ENCODE results near the gene KLHL6. TPM values are rescaled to one million over a fixed set of nuclear protein-coding genes. Genes with fewer than 3 reads are reported as not detected.
A peak's percentile ranks its signal among the peaks of the same experiment; 100 is the strongest.

The KLHL6 gene
- total RNA-seq, 1 donor from 2014 or later = 0.11 TPM

- H3K4me1 Mint-ChIP-seq (ENCODE audit: low read depth, unreplicated experiment) = peaks cover 12% of the 10 kb centered on the region
- peaks cover 14% of the 10 kb centered on the region for H3K4me1 ChIP-seq (ENCODE audit: insufficient read depth, low read length)
- H3K27me3 Mint-ChIP-seq (ENCODE audit: low read depth, unreplicated experiment) = no peaks in the 10 kb centered on the region
- peak; percentile 38 for DNase-seq (ENCODE audit: low read depth)
- TF ChIP-seq CTCF (IDR thresholded peaks at IDR 0.05; ENCODE audit: insufficient read depth, low read depth, low read length) (no peak), EZH2 (IDR thresholded peaks at IDR 0.05; ENCODE audit: insufficient read depth, low read length) (no peak)
- H3K9me3 ChIP-seq (ENCODE audit: insufficient read depth, low read depth, low read length) = no peaks in the 10 kb centered on the region
- H3K36me3 ChIP-seq (ENCODE audit: insufficient read depth, low read length) = no peaks in the 10 kb centered on the region
- no peak overlapping the region for H3K27ac ChIP-seq (ENCODE audit: low read depth, low read length)
- H3K9ac ChIP-seq (ENCODE audit: low read length) = no peak overlapping the region
- H3K4me3 Mint-ChIP-seq (ENCODE audit: unreplicated experiment) = peak overlapping the region; percentile 36
- H3K4me3 ChIP-seq (ENCODE audit: insufficient read depth, low read depth, low read length) = no peak overlapping the region
- H3K27me3 ChIP-seq (ENCODE audit: insufficient read depth, low read length) = no peaks in the 10 kb centered on the region
- peaks cover 2% of the 10 kb centered on the region for H3K9me3 Mint-ChIP-seq (ENCODE audit: unreplicated experiment)
- peaks cover 2% of the 10 kb centered on the region for H3K36me3 Mint-ChIP-seq (ENCODE audit: low read depth, unreplicated experiment)
- H3K4me2 ChIP-seq (ENCODE audit: low read length) = peak overlapping the region; percentile 37
- H4K20me1 ChIP-seq (ENCODE audit: insufficient read depth, low read length) = no peaks in the 10 kb centered on the region
- no peak overlapping the region for H3K27ac Mint-ChIP-seq (ENCODE audit: unreplicated experiment)
- H3K79me2 ChIP-seq (ENCODE audit: insufficient read depth, low read length) = peaks cover 4% of the 10 kb centered on the region
- FAIRE-seq = no peak
- H2AFZ ChIP-seq (ENCODE audit: low read depth, low read length) = no peak overlapping the region
Observed at GRCh38 chr3:183449791-183450190, 105.7 kb downstream of the KLHL6 start.

- no peak for FAIRE-seq
- Histone ChIP-seq H3K79me2 (ENCODE audit: insufficient read depth, low read length) (peaks cover 4% of the 10 kb centered on the region), H2AFZ (ENCODE audit: low read depth, low read length) (no peak overlapping the region)
Observed at GRCh38 chr3:183449391-183449790, 106.1 kb downstream of the KLHL6 start.

More at GRCh38 chr3:183449391-183449790, 106.1 kb downstream of the KLHL6 start:
- no peak overlapping the region for H3K9ac ChIP-seq (ENCODE audit: low read length)
- peak; percentile 29 for DNase-seq (ENCODE audit: low read depth)
- H3K4me1 ChIP-seq (ENCODE audit: insufficient read depth, low read length) = peaks cover 11% of the 10 kb centered on the region
- no peak overlapping the region for H3K27ac ChIP-seq (ENCODE audit: low read depth, low read length)
- no peaks in the 10 kb centered on the region for H3K9me3 ChIP-seq (ENCODE audit: insufficient read depth, low read depth, low read length)
- H3K36me3 ChIP-seq (ENCODE audit: insufficient read depth, low read length) = no peaks in the 10 kb centered on the region
- H3K4me3 ChIP-seq (ENCODE audit: insufficient read depth, low read depth, low read length) = no peak overlapping the region
- no peaks in the 10 kb centered on the region for H3K27me3 Mint-ChIP-seq (ENCODE audit: low read depth, unreplicated experiment)
- TF ChIP-seq CTCF (IDR thresholded peaks at IDR 0.05; ENCODE audit: insufficient read depth, low read depth, low read length) (no peak), EZH2 (IDR thresholded peaks at IDR 0.05; ENCODE audit: insufficient read depth, low read length) (no peak)
- H3K4me2 ChIP-seq (ENCODE audit: low read length) = peak overlapping the region; percentile 37
- no peaks in the 10 kb centered on the region for H3K27me3 ChIP-seq (ENCODE audit: insufficient read depth, low read length)
- H4K20me1 ChIP-seq (ENCODE audit: insufficient read depth, low read length) = no peaks in the 10 kb centered on the region
- H3K4me3 Mint-ChIP-seq (ENCODE audit: unreplicated experiment) = no peak overlapping the region
- H3K36me3 Mint-ChIP-seq (ENCODE audit: low read depth, unreplicated experiment) = peaks cover 2% of the 10 kb centered on the region
- peaks cover 2% of the 10 kb centered on the region for H3K9me3 Mint-ChIP-seq (ENCODE audit: unreplicated experiment)
- H3K27ac Mint-ChIP-seq (ENCODE audit: unreplicated experiment) = no peak overlapping the region
- peaks cover 11% of the 10 kb centered on the region for H3K4me1 Mint-ChIP-seq (ENCODE audit: low read depth, unreplicated experiment)

All from astrocyte (in vitro differentiated cells and primary cell).